NCI-H146 treated with DMSO at 0.1 percent for 48 hours (cell line): ENCODE measurements around the gene TEAD1.

Experiments used
- DNase-seq: peaks from one replicate; lab custom pipeline; 2025; ENCODE audit not compliant: unreplicated experiment; lab: John Stamatoyannopoulos, UW

The TEAD1 gene

GRCh38 chr11:12925520-12925919 lies 251.3 kb downstream of the TEAD1 start:
- DNase-seq: no peak

DNA sequence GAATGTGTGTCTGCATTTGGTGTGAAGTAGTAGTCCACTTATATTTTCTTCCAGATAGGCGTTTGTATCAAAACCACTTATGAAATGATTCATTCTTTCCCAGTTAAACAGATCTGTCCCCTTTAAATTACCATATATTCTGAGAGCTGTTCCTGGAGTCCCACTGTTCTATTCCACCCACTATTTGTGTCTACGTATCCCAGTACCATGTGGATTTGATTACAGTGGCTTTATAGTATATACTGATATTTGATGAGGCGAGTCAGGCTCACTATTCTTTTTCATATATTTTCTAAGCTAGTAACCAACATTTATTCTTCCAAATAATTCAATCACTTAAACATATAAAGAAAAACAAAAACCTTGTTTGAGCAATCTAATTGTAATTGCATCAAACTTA lies 253.0 kb downstream of the TEAD1 start:
- DNase-seq: no peak

GRCh38 chr11:12927886-12928285 lies 253.7 kb downstream of the TEAD1 start:
- DNase-seq: no peak

GRCh38 chr11:12930850-12931249 lies 256.6 kb downstream of the TEAD1 start:
- no peak for DNase-seq

GRCh38 chr11:12932485-12932884 lies 258.3 kb downstream of the TEAD1 start:
- no peak for DNase-seq

DNA sequence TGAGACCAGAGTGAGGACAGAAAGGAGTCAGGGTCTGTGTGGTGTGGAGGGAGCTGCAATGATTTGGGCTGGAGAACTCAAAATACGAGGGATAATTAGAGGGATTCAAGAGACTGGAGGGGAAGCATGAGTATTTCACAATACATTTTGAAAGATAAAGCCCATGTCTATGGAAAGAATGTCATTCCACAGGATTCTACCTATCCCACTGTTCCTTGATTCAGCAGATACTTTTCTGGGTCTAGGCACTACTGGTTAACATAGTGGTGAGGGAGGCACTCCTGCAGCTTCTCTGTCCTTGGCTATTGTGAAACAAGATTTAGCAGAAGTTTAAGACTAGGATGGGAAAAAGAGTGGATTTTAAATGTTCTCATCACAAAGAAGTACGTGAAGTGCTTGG lies 262.0 kb downstream of the TEAD1 start:
- no peak for DNase-seq

- DNase-seq: no peak
Observed at GRCh38 chr11:12938590-12939247, 264.5 kb downstream of the TEAD1 start.

DNA sequence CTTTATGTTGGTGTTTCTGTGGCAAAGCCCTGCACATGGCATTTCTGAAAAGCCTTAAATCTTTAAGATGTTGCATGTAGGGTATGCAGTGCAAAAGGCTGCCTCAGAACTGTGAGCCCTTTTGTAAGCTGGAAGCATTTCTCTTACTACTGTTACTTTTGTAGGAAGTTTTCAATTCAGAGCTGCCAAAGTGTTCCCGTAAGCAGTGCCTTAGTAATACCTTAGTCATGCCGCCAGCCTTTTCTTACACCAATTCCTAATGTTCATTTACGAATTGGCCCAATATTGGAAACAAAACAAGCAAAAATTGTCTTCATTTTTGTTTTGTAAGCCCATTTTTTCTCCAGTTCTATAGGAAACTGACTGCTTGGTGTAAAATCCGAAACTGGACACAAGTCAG lies 267.4 kb downstream of the TEAD1 start:
- no peak for DNase-seq

- no peak for DNase-seq
Observed at GRCh38 chr11:12942157-12942556, 267.9 kb downstream of the TEAD1 start.

GRCh38 chr11:12943311-12943710 lies 269.1 kb downstream of the TEAD1 start:
- DNase-seq: no peak

GRCh38 chr11:12944889-12945288 lies 270.7 kb downstream of the TEAD1 start:
- DNase-seq: no peak

GRCh38 chr11:12949453-12949852 lies 275.2 kb downstream of the TEAD1 start:
- no peak for DNase-seq

- DNase-seq: no peak
Observed at GRCh38 chr11:12950670-12951069, 276.4 kb downstream of the TEAD1 start.

GRCh38 chr11:12951376-12951775 lies 277.2 kb downstream of the TEAD1 start:
- DNase-seq: no peak

- no peak for DNase-seq
Observed at GRCh38 chr11:12952094-12952493, 277.9 kb downstream of the TEAD1 start.

- DNase-seq: no peak
Observed at GRCh38 chr11:12958986-12959385, 284.8 kb downstream of the TEAD1 start.

- no peak for DNase-seq
Observed at GRCh38 chr11:12961615-12962014, 287.4 kb downstream of the TEAD1 start.

DNA sequence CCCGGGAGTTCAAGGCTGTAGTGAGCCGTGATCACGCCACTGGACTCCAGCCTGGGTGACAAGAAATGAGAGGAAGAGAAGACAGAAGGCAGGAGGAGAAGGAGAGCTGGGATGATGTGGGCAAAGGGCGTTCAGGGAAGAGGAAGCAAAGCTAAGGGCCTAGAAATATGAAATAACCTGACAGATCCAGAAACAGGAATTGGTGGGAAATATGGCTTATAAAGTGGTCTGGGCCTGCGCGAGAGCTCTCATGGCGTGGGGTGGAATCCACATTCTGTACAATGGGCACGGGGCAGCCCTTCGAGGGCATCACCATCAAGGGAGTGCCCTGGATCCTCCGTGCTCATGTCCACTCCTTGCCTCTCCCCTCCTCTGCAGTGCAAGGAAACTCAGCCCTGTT lies 288.1 kb downstream of the TEAD1 start:
- DNase-seq: no peak

DNA sequence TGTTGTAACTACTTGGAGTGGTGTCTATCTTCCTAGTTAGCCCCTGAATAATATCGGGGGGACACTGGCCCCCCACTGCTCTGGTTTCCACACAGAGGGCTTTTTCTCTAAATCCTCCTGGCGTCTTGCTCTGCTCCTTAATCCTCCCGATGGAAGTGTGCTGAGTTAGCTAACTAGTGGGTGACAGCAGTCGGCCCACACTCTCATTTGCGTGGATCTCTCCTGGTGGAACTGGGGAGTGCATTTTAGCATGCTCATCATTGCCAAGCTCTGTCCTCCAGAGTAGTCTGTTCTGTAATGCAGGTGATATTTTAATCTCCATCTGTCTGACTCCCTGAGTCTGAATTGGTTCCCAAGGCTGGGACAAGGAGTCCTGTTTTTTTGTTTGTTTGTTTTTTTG lies 288.8 kb downstream of the TEAD1 start:
- no peak for DNase-seq

DNA sequence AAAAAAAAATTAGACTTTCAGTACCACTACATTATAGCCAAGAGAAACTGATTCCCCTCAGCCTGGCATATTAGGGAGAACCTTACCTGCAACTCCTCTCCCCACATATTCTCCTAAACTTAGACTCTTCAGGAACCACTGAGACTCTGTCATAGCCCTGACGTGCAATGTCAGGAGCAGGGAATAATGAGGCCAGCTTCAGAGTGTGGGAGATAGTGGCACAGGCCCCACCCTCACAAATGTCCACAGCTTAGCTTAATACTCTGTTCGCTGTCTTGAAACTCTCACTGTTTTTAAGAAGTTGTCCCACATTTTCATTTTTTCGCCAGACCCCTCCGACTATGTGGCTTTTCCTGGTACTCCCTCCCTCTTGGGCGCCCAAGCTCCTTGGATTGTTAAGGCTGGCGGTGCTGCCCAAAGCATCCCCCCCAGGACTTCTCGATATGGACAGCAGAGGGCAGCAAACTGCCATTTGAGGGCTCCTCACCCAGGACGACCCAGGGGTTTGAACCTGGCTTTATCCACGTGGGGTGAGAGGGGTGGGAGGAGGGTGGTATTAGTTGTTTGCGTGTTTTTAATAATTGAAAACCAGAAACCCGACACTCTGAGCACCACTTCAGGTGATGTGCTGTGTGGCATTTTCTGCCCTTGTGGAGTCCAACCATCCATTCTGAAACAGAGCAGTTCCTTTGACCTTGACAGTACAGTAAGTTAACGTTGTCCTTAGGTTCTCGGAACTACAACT lies 289.7 kb downstream of the TEAD1 start:
- no peak for DNase-seq

DNA sequence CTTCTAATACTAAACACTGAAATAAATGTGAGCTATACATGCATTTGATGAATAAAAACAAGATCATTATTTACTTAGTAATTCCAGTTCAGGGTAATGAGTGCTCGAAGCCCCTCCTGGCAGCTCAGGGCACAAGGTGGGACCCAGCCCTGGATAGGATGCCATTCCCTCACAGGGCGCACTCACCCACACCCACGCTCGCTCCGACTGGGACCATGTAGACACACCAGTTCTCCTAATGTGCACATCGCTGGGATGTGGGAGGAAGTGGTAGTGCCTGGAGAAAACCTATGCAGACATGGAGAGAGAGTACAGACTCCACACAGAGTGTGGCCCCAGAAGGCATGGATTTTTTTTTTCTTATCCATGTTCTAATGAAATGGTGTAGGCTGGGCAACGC lies 290.4 kb downstream of the TEAD1 start:
- DNase-seq: no peak

GRCh38 chr11:12966002-12966401 lies 291.8 kb downstream of the TEAD1 start:
- DNase-seq: no peak

- no peak for DNase-seq
Observed at GRCh38 chr11:12968101-12968500, 293.9 kb downstream of the TEAD1 start.
